PC-3 (cell line): Measurements from ENCODE around the gene SLC15A2.

ENCODE experiments used
- EZH2 ChIP-seq: fragments of 300-600 bp; sonication (generic); IDR thresholded peaks from one replicate; pipeline ENCODE4 v1.6.1; 2017; ENCODE audit warnings: antibody characterized with exemption, mild to moderate bottlenecking, low read length; ENCODE audit not compliant: unreplicated experiment
- EZH2phosphoT487 ChIP-seq: fragments of 300-600 bp; sonication (generic); IDR thresholded peaks from 2 replicates; pipeline ENCODE4 v1.6.1; 2018; ENCODE audit warnings: mild to moderate bottlenecking, antibody characterized with exemption, low read length, borderline replicate concordance
- TF ChIP-seq, protein P1 (sequence below): fragments of 300-600 bp; sonication (generic); conservative IDR thresholded peaks from 2 replicates; pipeline ENCODE4 v1.5.1; 2017; ENCODE audit warnings: antibody characterized with exemption, low read depth, mild to moderate bottlenecking, low read length

DNA sequence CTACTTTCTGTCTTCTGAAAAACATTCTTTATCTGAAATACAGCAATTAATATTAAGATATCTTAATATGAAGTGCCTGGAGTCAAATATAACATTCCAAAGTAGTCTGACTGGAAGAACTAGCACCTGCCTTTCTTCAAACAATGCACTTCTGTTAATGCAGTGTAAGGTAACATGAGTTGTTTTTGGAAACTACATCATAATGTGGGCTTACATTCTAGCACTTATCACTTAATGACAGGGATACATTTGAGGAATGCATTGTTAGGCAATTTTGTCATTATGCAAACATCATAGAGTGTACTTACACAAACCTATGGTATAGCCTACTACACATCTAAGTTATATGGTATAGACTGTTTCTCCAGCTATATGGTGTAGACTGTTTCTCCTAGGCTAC lies 49.2 kb downstream of the SLC15A2 start:
- no peak for TF ChIP-seq EZH2
- TF ChIP-seq, protein P1, sequence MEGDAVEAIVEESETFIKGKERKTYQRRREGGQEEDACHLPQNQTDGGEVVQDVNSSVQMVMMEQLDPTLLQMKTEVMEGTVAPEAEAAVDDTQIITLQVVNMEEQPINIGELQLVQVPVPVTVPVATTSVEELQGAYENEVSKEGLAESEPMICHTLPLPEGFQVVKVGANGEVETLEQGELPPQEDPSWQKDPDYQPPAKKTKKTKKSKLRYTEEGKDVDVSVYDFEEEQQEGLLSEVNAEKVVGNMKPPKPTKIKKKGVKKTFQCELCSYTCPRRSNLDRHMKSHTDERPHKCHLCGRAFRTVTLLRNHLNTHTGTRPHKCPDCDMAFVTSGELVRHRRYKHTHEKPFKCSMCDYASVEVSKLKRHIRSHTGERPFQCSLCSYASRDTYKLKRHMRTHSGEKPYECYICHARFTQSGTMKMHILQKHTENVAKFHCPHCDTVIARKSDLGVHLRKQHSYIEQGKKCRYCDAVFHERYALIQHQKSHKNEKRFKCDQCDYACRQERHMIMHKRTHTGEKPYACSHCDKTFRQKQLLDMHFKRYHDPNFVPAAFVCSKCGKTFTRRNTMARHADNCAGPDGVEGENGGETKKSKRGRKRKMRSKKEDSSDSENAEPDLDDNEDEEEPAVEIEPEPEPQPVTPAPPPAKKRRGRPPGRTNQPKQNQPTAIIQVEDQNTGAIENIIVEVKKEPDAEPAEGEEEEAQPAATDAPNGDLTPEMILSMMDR = no peak
- TF ChIP-seq EZH2phosphoT487 = no peak
